ENCODE results near the gene ZNF335. TPM values are rescaled to one million over a fixed set of nuclear protein-coding genes. Genes with fewer than 3 reads are reported as not detected.
"Not testable (repeated sequence)": the region's sequence is repeated elsewhere in the genome, so short reads cannot be mapped to it uniquely, and the experiment has no call there.

Gene ZNF335
- total and polyA plus RNA-seq, 8 donors: 15.3 to 23.3 (median 16.7) TPM

GRCh38 chr20:45957021-45957941 is 14.7 kb downstream of the ZNF335 start:
- no peak for DNase-seq
- Histone ChIP-seq H3K4me1 (no peaks in the 10 kb centered on the region), H3K4me3 (no peak overlapping the region), H3K36me3 (peaks cover 0 to 96% of the 10 kb centered on the region in 2 donors), H3K27ac (no peak overlapping the region), H3K9me3 (no peaks in the 10 kb centered on the region), H3K27me3 (no peaks in the 10 kb centered on the region)
- TF ChIP-seq CTCF (IDR thresholded peaks at IDR 0.05): no peak
- ATAC-seq: no peak
- intact Hi-C loops (cut with DNase I): no loop called here

- H3K36me3 ChIP-seq: peaks cover 0 to 96% of the 10 kb centered on the region in 2 donors
- H3K4me3 ChIP-seq; H3K4me1 ChIP-seq; H3K9me3 ChIP-seq; intact Hi-C loops (cut with DNase I); H3K27ac ChIP-seq; DNase-seq; ATAC-seq; H3K27me3 ChIP-seq: not testable (repeated sequence)
Measured at GRCh38 chr20:45956326-45956725, 15.7 kb downstream of the ZNF335 start.

- no peak for TF ChIP-seq CTCF (IDR thresholded peaks at IDR 0.05)
Measured at GRCh38 chr20:45953672-45954071, 18.3 kb downstream of the ZNF335 start.

DNA sequence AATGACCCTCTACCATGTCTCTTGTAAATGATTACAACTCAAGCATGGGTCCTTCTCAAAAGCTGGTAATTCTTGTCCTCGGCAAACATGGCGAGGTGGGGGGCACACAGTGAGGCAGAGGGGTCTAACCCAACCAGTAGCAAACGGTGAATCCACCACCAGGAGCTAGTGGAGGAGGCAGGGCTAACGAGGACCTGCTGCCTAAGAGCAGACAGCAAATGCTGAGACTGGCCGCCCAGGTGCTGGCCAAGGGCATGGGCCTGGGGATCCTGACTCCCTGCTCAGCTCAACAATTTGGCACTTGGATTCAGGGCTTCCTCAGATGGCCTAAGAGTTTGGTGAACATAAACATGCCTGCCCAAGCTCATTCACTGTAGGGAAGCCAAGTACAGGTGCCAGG is 19.1 kb downstream of the ZNF335 start:
- Histone ChIP-seq H3K36me3 (peaks cover 0 to 96% of the 10 kb centered on the region in 2 donors), H3K9me3 (no peaks in the 10 kb centered on the region), H3K27me3 (no peaks in the 10 kb centered on the region), H3K4me3 (no peak overlapping the region), H3K27ac (no peak overlapping the region), H3K4me1 (no peaks in the 10 kb centered on the region)
- intact Hi-C loops (cut with DNase I): no loop called here
- no peak for ATAC-seq
- no peak for DNase-seq
- TF ChIP-seq CTCF (IDR thresholded peaks at IDR 0.05): no peak

More at GRCh38 chr20:45953672-45954071, 18.3 kb downstream of the ZNF335 start:
- Histone ChIP-seq H3K4me3 (no peak overlapping the region), H3K27ac (no peak overlapping the region), H3K36me3 (peaks cover 0 to 96% of the 10 kb centered on the region in 2 donors), H3K4me1 (no peaks in the 10 kb centered on the region), H3K9me3 (no peaks in the 10 kb centered on the region), H3K27me3 (no peaks in the 10 kb centered on the region)
- intact Hi-C loops (cut with DNase I): no loop called here
- no peak for DNase-seq
- ATAC-seq: no peak

DNA sequence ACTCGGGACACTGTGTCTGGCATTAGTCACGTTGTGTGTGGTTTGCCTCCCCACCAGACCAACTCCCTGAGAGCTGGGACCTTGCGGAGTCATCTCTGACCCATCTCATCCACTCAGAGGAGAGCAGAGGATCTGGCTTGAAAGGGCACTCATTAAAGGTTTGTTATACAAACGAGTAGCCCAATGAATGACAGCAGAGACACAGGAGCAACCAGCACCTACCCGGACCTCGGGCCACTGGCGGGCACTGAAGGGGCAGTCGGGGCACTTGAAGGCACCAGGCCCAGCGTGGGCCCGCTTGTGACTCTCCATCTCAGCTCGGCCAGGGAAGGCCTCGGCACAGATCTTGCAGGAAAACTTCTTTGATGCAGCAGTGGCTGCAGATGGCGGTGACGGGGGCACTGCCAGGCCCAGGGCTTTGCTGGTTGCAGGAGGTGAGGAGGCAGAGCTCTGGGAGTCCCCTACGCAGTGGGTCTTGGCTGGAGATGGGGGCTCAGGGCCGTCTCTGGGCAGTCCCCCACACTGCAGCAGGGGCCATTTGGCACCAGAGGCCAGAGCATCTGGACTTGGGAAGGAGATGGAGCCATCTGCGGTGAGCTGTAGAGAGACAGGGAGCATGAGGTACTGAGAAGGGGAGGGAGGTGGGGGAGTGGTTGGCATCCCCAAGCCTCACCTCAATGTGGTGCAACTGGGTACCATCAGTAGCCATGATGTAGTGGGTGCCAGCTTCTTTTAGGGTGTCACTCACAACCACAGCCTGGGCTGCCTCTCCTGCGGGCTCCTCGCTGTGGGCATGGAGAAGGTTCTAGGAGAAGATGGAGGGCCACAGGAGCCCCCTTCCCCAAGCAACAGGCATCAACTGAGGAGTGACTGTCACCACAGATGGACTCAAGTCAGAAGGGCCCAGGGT is 19.8 kb downstream of the ZNF335 start:
- no peak for TF ChIP-seq CTCF (IDR thresholded peaks at IDR 0.05)
- peaks cover 0 to 96% of the 10 kb centered on the region in 2 donors for H3K36me3 ChIP-seq
- intact Hi-C loops (cut with DNase I): no loop called here
- no peaks in the 10 kb centered on the region for H3K27me3 ChIP-seq
- ATAC-seq (no peak), DNase-seq (peak in 1 of 4 donors; percentile 67)
- no peaks in the 10 kb centered on the region for H3K9me3 ChIP-seq
- no peak overlapping the region for H3K27ac ChIP-seq
- H3K4me1 ChIP-seq: peaks cover 0 to 4% of the 10 kb centered on the region in 2 donors
- no peak overlapping the region for H3K4me3 ChIP-seq
